Left ventricle myocardium superior (tissue), 1 donor: ENCODE results near the gene OSCP1. TPM values are rescaled to one million over a fixed set of nuclear protein-coding genes. Genes with fewer than 3 reads are reported as not detected.

Experiments
- ATAC-seq: fragments of 200-7000 bp; cut with Tn5 transposase; one replicate; pipeline ENCODE4 v1.9.1; 2020; ENCODE audit warnings: mild to moderate bottlenecking, moderate library complexity
- DNase-seq: peaks from one replicate; pipeline ENCODE4 v3.0.0-alpha.2; 2020
- intact Hi-C: fragments of 100-400 bp; cut with micrococcal nuclease; formaldehyde crosslinking; loops from one replicate; pipeline ENCODE4 v1.11.0; 2022
- total RNA-seq: library from RNA; stranded (reverse); fragmentation: NEBNext Ultra II Directional; extraction: Animal tissue kit (Norgen Biotek cat#: 25700); gene quantifications from one replicate; pipeline ENCODE4 v1.2.1, GENCODE V29; 2021
- donor health status: DM: no; HTN: yes; CAD: no; lungs with severe emphysema.

OSCP1 gene
- total RNA-seq, 1 donor from 2014 or later: 3.8 TPM

GRCh38 chr1:36453600-36454388, 3.5 kb upstream of the OSCP1 start:
- DNase-seq (no peak), ATAC-seq (no peak)

GRCh38 chr1:36453051-36453450, 2.8 kb upstream of the OSCP1 start:
- DNase-seq (no peak), ATAC-seq (no peak)
- intact Hi-C loops: no loop called here

More at GRCh38 chr1:36453600-36454388, 3.5 kb upstream of the OSCP1 start:
- intact Hi-C loops: no loop called here

- intact Hi-C loops: no loop called here
- ATAC-seq: peak; percentile 11
- DNase-seq: no peak
These were observed 661 bp upstream of the OSCP1 start for GRCh38 chr1:36450919-36451305.

GRCh38 chr1:36448530-36449056, 1.7 kb downstream of the OSCP1 start:
- DNase-seq (no peak), ATAC-seq (no peak)
- intact Hi-C loops: no loop called here

- ATAC-seq (no peak), DNase-seq (no peak)
- intact Hi-C loops: no loop called here
These were observed 2.8 kb downstream of the OSCP1 start for GRCh38 chr1:36447450-36447849.

GRCh38 chr1:36446746-36447145, 3.5 kb downstream of the OSCP1 start:
- DNase-seq (no peak), ATAC-seq (no peak)
- intact Hi-C loops: no loop called here

- DNase-seq (no peak), ATAC-seq (no peak)
- intact Hi-C loops: no loop called here
These were observed 4.0 kb downstream of the OSCP1 start for GRCh38 chr1:36446271-36446670.

GRCh38 chr1:36443297-36443696, 7.0 kb downstream of the OSCP1 start:
- DNase-seq (no peak), ATAC-seq (no peak)
- intact Hi-C loops: no loop called here

GRCh38 chr1:36442337-36442736, 7.9 kb downstream of the OSCP1 start:
- no peak for ATAC-seq
- DNase-seq: no peak
- intact Hi-C loops: no loop called here

- DNase-seq (no peak), ATAC-seq (no peak)
- intact Hi-C loops: no loop called here
These were observed 9.6 kb downstream of the OSCP1 start for GRCh38 chr1:36440646-36441045.

GRCh38 chr1:36440044-36440443, 10.2 kb downstream of the OSCP1 start:
- ATAC-seq (no peak), DNase-seq (no peak)
- intact Hi-C loops: no loop called here

- DNase-seq (no peak), ATAC-seq (no peak)
- intact Hi-C loops: no loop called here
These were observed 11.5 kb downstream of the OSCP1 start for GRCh38 chr1:36438715-36439114.

GRCh38 chr1:36436821-36437220, 13.4 kb downstream of the OSCP1 start:
- no peak for DNase-seq
- ATAC-seq: no peak
- intact Hi-C loops: no loop called here

- intact Hi-C loops: no loop called here
- DNase-seq (no peak), ATAC-seq (no peak)
These were observed 17.1 kb downstream of the OSCP1 start for GRCh38 chr1:36433102-36433501.

GRCh38 chr1:36432616-36433015, 17.6 kb downstream of the OSCP1 start:
- intact Hi-C loops: no loop called here
- DNase-seq: no peak
- no peak for ATAC-seq

- ATAC-seq (no peak), DNase-seq (no peak)
- intact Hi-C loops: no loop called here
These were observed 24.5 kb downstream of the OSCP1 start for GRCh38 chr1:36425791-36426190.

GRCh38 chr1:36421649-36422048, 28.6 kb downstream of the OSCP1 start:
- DNase-seq (no peak), ATAC-seq (no peak)
- intact Hi-C loops: loop anchor here (5.0 kb wide), 1 partner anchor 79 kb away; no protein-coding TSS in a partner anchor

GRCh38 chr1:36420836-36421317, 29.4 kb downstream of the OSCP1 start:
- intact Hi-C loops: loop anchor here (5.0 kb wide), 1 partner anchor 79 kb away; no protein-coding TSS in a partner anchor
- peak; percentile 92 for DNase-seq
- peak; percentile 94 for ATAC-seq

- intact Hi-C loops: loop anchor here (5.0 kb wide), 1 partner anchor 78 kb away; no protein-coding TSS in a partner anchor
- no peak for DNase-seq
- ATAC-seq: peak; percentile 66
These were observed 29.8 kb downstream of the OSCP1 start for GRCh38 chr1:36420409-36420808.

- no peak for ATAC-seq
- intact Hi-C loops: loop anchor here (10.0 kb wide), 1 partner anchor 325 kb away; no protein-coding TSS in a partner anchor
These were observed 30.7 kb downstream of the OSCP1 start for GRCh38 chr1:36419569-36419968.

GRCh38 chr1:36419140-36419539, 31.1 kb downstream of the OSCP1 start:
- intact Hi-C loops: loop anchor here (10.0 kb wide), 1 partner anchor 324 kb away; no protein-coding TSS in a partner anchor
- DNase-seq (no peak), ATAC-seq (peak; percentile 51)

More at GRCh38 chr1:36419569-36419968, 30.7 kb downstream of the OSCP1 start:
- DNase-seq: no peak
